GM13976 (cell line): ENCODE results near the gene PAFAH2.

Experiments used
- DNase-seq: peaks from one replicate; pipeline ENCODE4 v3.0.0; 2012; ENCODE audit warnings: low spot score
- in situ Hi-C: fragments of 300-500 bp; cut with MboI; formaldehyde crosslinking; loops from one replicate; pipeline ENCODE4 v1.12.0; 2022; ENCODE audit warnings: low sequenced_read_pairs, mixed read lengths, inconsistent platforms; ENCODE audit not compliant: unreplicated experiment
- TF ChIP-seq, protein P1 (sequence below): IDR thresholded peaks from 2 replicates; pipeline ENCODE4 v1.5.1; 2012; ENCODE audit warnings: borderline replicate concordance, mild to moderate bottlenecking; ENCODE audit not compliant: insufficient read depth; ENCODE audit errors: extremely low read depth, missing control alignments, control extremely low read depth

The PAFAH2 gene

DNA sequence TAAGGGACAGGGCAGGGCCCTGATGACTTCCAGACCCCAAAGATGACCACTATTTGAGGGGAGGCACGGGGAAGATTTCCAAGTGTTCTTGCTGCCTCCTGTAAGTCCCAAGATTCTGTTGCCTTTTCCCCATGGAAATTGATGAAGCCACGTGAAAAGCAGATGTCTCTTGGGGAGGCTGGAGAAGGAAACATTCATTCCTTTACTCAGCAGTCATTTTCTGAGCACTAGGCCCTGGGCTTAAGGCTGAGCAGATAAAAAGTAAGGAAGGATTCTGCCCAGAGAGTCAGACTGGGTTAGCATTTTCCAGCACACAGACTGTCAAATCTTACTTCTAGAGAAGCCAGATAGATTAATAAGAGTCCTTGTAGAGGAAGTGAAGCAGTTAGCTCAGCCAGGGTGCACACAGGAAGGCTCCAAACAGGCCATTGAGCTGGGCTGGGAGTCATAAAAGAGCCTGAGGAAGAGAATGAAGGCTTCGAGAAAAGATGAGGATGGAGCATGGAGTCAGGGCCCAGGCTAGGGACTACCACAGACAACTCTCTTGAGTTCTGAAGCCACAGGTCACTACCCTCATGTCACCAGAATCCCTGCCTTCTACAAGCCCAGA lies 33.9 kb upstream of the PAFAH2 start:
- in situ Hi-C loops, result no loop called here
- DNase-seq, result no peak
- TF ChIP-seq, protein P1, sequence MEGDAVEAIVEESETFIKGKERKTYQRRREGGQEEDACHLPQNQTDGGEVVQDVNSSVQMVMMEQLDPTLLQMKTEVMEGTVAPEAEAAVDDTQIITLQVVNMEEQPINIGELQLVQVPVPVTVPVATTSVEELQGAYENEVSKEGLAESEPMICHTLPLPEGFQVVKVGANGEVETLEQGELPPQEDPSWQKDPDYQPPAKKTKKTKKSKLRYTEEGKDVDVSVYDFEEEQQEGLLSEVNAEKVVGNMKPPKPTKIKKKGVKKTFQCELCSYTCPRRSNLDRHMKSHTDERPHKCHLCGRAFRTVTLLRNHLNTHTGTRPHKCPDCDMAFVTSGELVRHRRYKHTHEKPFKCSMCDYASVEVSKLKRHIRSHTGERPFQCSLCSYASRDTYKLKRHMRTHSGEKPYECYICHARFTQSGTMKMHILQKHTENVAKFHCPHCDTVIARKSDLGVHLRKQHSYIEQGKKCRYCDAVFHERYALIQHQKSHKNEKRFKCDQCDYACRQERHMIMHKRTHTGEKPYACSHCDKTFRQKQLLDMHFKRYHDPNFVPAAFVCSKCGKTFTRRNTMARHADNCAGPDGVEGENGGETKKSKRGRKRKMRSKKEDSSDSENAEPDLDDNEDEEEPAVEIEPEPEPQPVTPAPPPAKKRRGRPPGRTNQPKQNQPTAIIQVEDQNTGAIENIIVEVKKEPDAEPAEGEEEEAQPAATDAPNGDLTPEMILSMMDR, result no peak

GRCh38 chr1:26031196-26031595 lies 33.3 kb upstream of the PAFAH2 start:
- DNase-seq, result no peak
- TF ChIP-seq, protein P1, result no peak
- in situ Hi-C loops, result no loop called here

- no peak for DNase-seq
- in situ Hi-C loops, result no loop called here
- TF ChIP-seq, protein P1, result no peak
Observed at GRCh38 chr1:26029864-26030481, 32.1 kb upstream of the PAFAH2 start.

DNA sequence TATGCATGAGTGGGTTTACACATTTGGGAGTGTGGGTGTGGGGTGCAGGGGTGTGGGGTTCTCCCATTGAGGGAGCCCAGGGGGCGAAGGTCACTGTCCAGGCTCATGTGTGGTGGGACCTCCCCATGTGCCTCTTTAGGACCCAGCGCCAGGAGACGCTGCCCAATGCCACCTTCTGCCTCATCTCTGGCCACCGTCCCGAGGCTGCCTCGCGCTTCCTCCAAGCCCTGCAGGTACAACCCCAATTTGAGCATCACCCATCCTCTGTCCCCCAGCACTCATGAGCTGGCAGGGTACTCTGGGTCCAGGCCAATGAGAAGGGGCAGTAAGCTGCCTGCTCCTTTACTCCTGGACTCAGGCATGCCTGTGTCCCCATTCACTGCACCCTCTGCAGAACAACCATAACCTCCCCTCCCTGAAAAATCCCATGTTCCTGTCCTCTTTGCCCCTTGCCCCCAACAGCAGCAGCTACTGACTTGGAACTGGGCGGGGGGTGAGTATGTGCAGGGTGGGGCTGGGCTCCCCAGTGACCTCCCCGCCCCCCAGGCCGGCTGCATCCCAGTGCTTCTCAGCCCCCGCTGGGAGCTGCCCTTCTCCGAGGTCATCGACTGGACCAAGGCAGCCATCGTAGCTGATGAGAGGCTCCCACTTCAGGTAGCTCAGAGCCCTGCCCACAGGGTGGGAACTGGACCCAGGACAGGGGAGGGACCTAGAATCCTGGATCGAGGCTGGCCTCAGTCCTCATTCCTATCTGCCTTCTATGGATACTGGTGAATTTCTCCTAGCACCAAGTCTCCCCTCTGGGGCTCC lies 31.4 kb upstream of the PAFAH2 start:
- no peak for DNase-seq
- in situ Hi-C loops, result no loop called here
- TF ChIP-seq, protein P1, result no peak

DNA sequence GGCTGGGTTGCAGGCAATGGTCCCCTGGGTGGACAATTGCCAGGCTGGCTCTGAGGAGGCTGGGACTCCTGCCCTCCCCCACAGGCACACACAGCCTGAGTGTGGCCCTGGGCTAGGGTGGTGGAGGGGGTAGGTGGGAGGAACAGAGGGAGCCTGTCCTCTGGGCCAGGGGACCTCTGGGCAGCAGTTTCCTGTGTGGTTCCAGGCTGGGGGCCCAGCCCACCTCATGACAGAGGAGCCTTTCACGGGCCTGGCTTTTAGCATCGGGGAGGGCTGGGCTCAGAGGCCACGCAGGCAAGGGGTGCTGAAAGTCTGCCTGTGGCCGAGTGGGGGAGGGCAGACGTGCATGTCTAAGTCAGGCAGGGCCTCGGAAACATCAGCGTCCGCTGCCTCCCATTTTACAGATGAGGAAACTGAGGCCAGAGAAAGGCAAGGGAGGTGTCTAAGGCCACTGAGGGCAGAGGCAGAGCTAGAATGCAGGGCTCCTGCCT lies 30.7 kb upstream of the PAFAH2 start:
- TF ChIP-seq, protein P1, result no peak
- in situ Hi-C loops, result no loop called here
- DNase-seq, result no peak

- DNase-seq, result no peak
- TF ChIP-seq, protein P1, result no peak
- in situ Hi-C loops, result no loop called here
Observed at GRCh38 chr1:26027716-26028489, 30.0 kb upstream of the PAFAH2 start.
